Keratinocyte (primary cell): ENCODE data around the gene TAB2. TPM values are rescaled to one million over a fixed set of nuclear protein-coding genes. Genes with fewer than 3 reads are reported as not detected.

ENCODE experiments used
- DNase-seq: peaks from one replicate; pipeline ENCODE4 v3.0.0-alpha.2; 2011; ENCODE audit warnings: low read depth, missing footprints, low spot score
- FAIRE-seq: peaks from 2 replicates; lab custom pipeline; 2011; peaks lifted over from hg19 to GRCh38; lab: Jason Lieb, UNC
- H2AFZ ChIP-seq: 2 replicates; pipeline ENCODE4 v1.6.0; 2012; ENCODE audit warnings: low read length, control low read depth, inconsistent platforms; ENCODE audit not compliant: control insufficient read depth
- H3K27ac ChIP-seq: 2 replicates; pipeline ENCODE4 v1.5.1; 2011; ENCODE audit warnings: low read length; ENCODE audit not compliant: control insufficient read depth, insufficient read depth
- H3K27me3 ChIP-seq: 3 replicates; pipeline ENCODE4 v1.6.0; 2011; ENCODE audit warnings: low read length; ENCODE audit not compliant: control insufficient read depth, insufficient read depth; ENCODE audit errors: extremely low read depth
- H3K36me3 ChIP-seq, 2 experiments: 2 replicates in 1 of 2; 3 replicates in 1 of 2; pipeline ENCODE4 v1.5.1; 2011; ENCODE audit warnings: low read length in 2 of 2, mild to moderate bottlenecking in 1 of 2; ENCODE audit not compliant: control insufficient read depth in 2 of 2, insufficient read depth in 2 of 2; ENCODE audit errors: extremely low read depth in 1 of 2
- H3K4me1 ChIP-seq: 3 replicates; pipeline ENCODE4 v1.5.1; 2011; ENCODE audit warnings: low read length; ENCODE audit not compliant: control insufficient read depth, insufficient read depth; ENCODE audit errors: extremely low read depth
- H3K4me2 ChIP-seq: 3 replicates; pipeline ENCODE4 v1.6.0; 2011; ENCODE audit warnings: low read depth, low read length; ENCODE audit not compliant: control insufficient read depth, insufficient read depth; ENCODE audit errors: extremely low read depth
- H3K4me3 ChIP-seq, 3 experiments: fragments of 200-600 bp in 1 of 3; sonication (generic) in 1 of 3; 2 replicates in 2 of 3; 3 replicates in 1 of 3; pipeline ENCODE4 v1.5.1; 2011 to 2016; ENCODE audit warnings: low read length in 3 of 3, mild to moderate bottlenecking in 3 of 3, control low read depth in 2 of 3, inconsistent platforms in 1 of 3, low read depth in 1 of 3, mixed read lengths in 1 of 3, mixed run types in 1 of 3, moderate library complexity in 1 of 3; ENCODE audit not compliant: control insufficient read depth in 2 of 3, insufficient read depth in 2 of 3; ENCODE audit errors: extremely low read depth in 1 of 3
- H3K79me2 ChIP-seq: 2 replicates; pipeline ENCODE4 v1.6.0; 2012; ENCODE audit warnings: low read length; ENCODE audit not compliant: control insufficient read depth, insufficient read depth
- H3K9ac ChIP-seq: 3 replicates; pipeline ENCODE4 v1.6.0; 2011; ENCODE audit warnings: low read length; ENCODE audit not compliant: control insufficient read depth, insufficient read depth; ENCODE audit errors: extremely low read depth
- H3K9me1 ChIP-seq: 3 replicates; pipeline ENCODE4 v1.6.0; 2011; ENCODE audit warnings: low read length; ENCODE audit not compliant: control insufficient read depth, insufficient read depth; ENCODE audit errors: extremely low read depth
- H3K9me3 ChIP-seq: 2 replicates; pipeline ENCODE4 v1.5.1; 2012; ENCODE audit warnings: low read depth, low read length; ENCODE audit not compliant: control insufficient read depth
- H4K20me1 ChIP-seq: 3 replicates; pipeline ENCODE4 v1.6.0; 2011; ENCODE audit warnings: low read length; ENCODE audit not compliant: control insufficient read depth, insufficient read depth; ENCODE audit errors: extremely low read depth
- EZH2 ChIP-seq: IDR thresholded peaks from one replicate; pipeline ENCODE4 v1.6.1; 2012; ENCODE audit warnings: inconsistent platforms, mild to moderate bottlenecking, low read length, moderate library complexity
- dilution Hi-C: fragments of 300-500 bp; cut with MboI; formaldehyde crosslinking; loops from one replicate; pipeline ENCODE4 v1.7.0; 2020; ENCODE audit warnings: low sequenced_read_pairs; ENCODE audit not compliant: extremely low pct_ligation_motif_present
- polyA plus RNA-seq, 5 experiments: library from polyadenylated mRNA; depleted of rRNA in 3 of 5; stranded (reverse) in 3 of 5; stranded (forward) in 1 of 5; unstranded in 1 of 5; fragments of >200 nt; gene quantifications; 1 replicate in 1 of 5; 2 replicates in 3 of 5; 3 replicates in 1 of 5; pipeline versions ENCODE4 v1.2.1 to v1.2.3, GENCODE V29; 2011 to 2012; ENCODE audit warnings: missing spikeins in 2 of 5, low read depth in 1 of 5, low replicate concordance in 1 of 5
- TF ChIP-seq, protein P1 (sequence below), 3 experiments: IDR thresholded peaks in 1 of 3; conservative IDR thresholded peaks in 1 of 3; optimal IDR thresholded peaks in 1 of 3; 2 replicates in 2 of 3; 3 replicates in 1 of 3; pipeline versions ENCODE3 to v1.5.1; 2011; ENCODE audit warnings: low read length in 3 of 3, mild to moderate bottlenecking in 3 of 3, moderate library complexity in 2 of 3, control low read depth in 1 of 3, inconsistent platforms in 1 of 3; ENCODE audit not compliant: insufficient read depth in 2 of 3; ENCODE audit errors: extremely low read depth in 1 of 3

Gene TAB2
- polyA plus RNA-seq, 1 donor (not counting 4 experiments of a cell fraction or from before 2014, with no cell fraction given) = 47.5 TPM

DNA sequence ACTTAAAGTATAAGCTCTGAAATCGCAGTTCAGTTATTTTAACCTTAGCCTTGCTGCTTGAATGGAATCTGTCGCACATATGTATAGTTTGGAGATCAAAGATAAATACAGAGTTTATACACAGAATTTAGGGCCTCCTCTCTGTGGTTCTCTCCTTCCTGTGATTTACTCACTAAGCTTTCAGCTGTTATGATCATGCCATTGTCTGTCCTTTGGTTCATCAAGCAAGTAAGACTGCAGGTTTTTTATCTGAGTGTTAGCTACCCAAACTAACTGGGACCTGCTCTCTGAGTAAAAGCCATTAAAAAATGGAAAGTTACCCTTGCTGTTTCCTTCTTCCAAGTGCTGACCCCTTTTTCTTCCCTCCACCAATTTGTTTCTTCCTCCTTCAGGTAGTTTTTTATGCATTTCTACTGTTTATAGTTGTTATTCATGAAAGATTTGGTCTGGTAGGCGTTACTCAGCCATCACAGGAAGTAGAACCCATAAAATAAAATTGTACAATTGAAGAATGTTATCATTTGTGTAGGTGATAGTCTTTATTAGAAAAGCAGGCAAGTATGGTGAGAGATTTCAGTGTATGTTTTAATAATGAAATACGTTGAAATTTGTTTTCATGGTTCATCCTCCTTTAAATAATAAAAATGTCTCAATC lies 48.9 kb downstream of the TAB2 start:
- Histone ChIP-seq H3K4me1 (peaks cover 13% of the 10 kb centered on the region), H3K9me3 (no peaks in the 10 kb centered on the region), H3K9ac (no peak overlapping the region), H3K9me1 (no peaks in the 10 kb centered on the region), H3K4me2 (no peak overlapping the region), H3K4me3 (no peak overlapping the region), H3K36me3 (no peaks in the 10 kb centered on the region), H4K20me1 (no peaks in the 10 kb centered on the region), H2AFZ (no peak overlapping the region), H3K27me3 (no peaks in the 10 kb centered on the region), H3K27ac (no peak overlapping the region), H3K79me2 (peaks cover 67% of the 10 kb centered on the region)
- dilution Hi-C loops = no loop called here
- DNase-seq (no peak), FAIRE-seq (no peak)
- TF ChIP-seq, protein P1, sequence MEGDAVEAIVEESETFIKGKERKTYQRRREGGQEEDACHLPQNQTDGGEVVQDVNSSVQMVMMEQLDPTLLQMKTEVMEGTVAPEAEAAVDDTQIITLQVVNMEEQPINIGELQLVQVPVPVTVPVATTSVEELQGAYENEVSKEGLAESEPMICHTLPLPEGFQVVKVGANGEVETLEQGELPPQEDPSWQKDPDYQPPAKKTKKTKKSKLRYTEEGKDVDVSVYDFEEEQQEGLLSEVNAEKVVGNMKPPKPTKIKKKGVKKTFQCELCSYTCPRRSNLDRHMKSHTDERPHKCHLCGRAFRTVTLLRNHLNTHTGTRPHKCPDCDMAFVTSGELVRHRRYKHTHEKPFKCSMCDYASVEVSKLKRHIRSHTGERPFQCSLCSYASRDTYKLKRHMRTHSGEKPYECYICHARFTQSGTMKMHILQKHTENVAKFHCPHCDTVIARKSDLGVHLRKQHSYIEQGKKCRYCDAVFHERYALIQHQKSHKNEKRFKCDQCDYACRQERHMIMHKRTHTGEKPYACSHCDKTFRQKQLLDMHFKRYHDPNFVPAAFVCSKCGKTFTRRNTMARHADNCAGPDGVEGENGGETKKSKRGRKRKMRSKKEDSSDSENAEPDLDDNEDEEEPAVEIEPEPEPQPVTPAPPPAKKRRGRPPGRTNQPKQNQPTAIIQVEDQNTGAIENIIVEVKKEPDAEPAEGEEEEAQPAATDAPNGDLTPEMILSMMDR (optimal IDR thresholded peaks at IDR 0.05 in 1 of 3, IDR thresholded peaks at IDR 0.05 in 1 of 3, conservative IDR thresholded peaks at IDR 0.05 in 1 of 3; ENCODE audit: extremely low read depth in 1 of 3, insufficient read depth in 2 of 3, low read length in 3 of 3) = no peak
- no peak for TF ChIP-seq EZH2

DNA sequence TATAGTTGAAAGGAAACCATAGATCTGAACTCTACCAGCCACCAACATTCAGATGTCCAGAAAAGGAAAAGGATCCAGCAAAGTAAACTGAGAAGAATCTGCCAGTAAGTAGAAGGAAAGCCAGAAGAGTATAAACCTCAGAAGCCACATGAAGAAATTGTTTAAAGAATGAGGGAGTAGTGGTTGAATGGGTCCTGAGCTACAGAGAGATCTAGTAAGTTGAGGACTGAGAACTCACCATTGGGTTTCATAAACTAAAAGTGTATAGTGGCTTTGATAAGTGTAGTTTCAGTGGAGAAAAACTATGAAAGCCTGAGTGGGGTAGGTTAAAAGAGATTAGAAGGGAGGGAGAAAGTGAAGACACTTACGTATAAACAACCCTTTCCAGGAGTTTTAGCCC lies 50.6 kb downstream of the TAB2 start:
- no peaks in the 10 kb centered on the region for H3K27me3 ChIP-seq
- DNase-seq (no peak), FAIRE-seq (no peak)
- dilution Hi-C loops = no loop called here
- H3K4me3 ChIP-seq = no peak overlapping the region
- H3K9me3 ChIP-seq = no peaks in the 10 kb centered on the region
- peaks cover 0 to 3% of the 10 kb centered on the region in 2 experiments for H3K36me3 ChIP-seq
- no peak overlapping the region for H3K4me2 ChIP-seq
- H3K27ac ChIP-seq = no peak overlapping the region
- H3K9me1 ChIP-seq = no peaks in the 10 kb centered on the region
- TF ChIP-seq EZH2 = no peak
- TF ChIP-seq, protein P1 (optimal IDR thresholded peaks at IDR 0.05 in 1 of 3, IDR thresholded peaks at IDR 0.05 in 1 of 3, conservative IDR thresholded peaks at IDR 0.05 in 1 of 3; ENCODE audit: extremely low read depth in 1 of 3, insufficient read depth in 2 of 3, low read length in 3 of 3) = no peak
- no peak overlapping the region for H3K9ac ChIP-seq
- peaks cover 56% of the 10 kb centered on the region for H3K79me2 ChIP-seq
- H4K20me1 ChIP-seq = no peaks in the 10 kb centered on the region
- H2AFZ ChIP-seq = no peak overlapping the region
- H3K4me1 ChIP-seq = peaks cover 6% of the 10 kb centered on the region
